Right ventricle myocardium superior (tissue), 1 donor: ENCODE measurements around the gene STK24. TPM values are rescaled to one million over a fixed set of nuclear protein-coding genes. Genes with fewer than 3 reads are reported as not detected.

Experiments used
- ATAC-seq: fragments of 200-7000 bp; cut with Tn5 transposase; one replicate; pipeline ENCODE4 v1.9.1; 2020; ENCODE audit warnings: mild to moderate bottlenecking; ENCODE audit not compliant: poor library complexity
- DNase-seq: peaks from one replicate; pipeline ENCODE4 v3.0.0-alpha.2; 2020
- intact Hi-C: fragments of 100-400 bp; cut with DNase I; formaldehyde crosslinking; loops from one replicate; pipeline ENCODE4 v1.11.2; 2022
- total RNA-seq: library from RNA; stranded (reverse); fragmentation: NEBNext Ultra II Directional; extraction: Animal tissue kit (Norgen Biotek cat#: 25700); gene quantifications from one replicate; pipeline ENCODE4 v1.2.1, GENCODE V29; 2021
- donor health status: DM: no; HTN: yes; CAD: no; lungs with severe emphysema.

Gene STK24
- total RNA-seq, 1 donor from 2014 or later, result 56.1 TPM

- intact Hi-C loops, result no loop called here
- no peak for DNase-seq
- no peak for ATAC-seq
Measured at GRCh38 chr13:98439126-98439828, 137.6 kb downstream of the STK24 start.

- no peak for ATAC-seq
- DNase-seq, result no peak
- intact Hi-C loops, result no loop called here
Measured at GRCh38 chr13:98438246-98439125, 138.4 kb downstream of the STK24 start.

- DNase-seq (no peak), ATAC-seq (no peak)
- intact Hi-C loops, result no loop called here
Measured at GRCh38 chr13:98436233-98436910, 140.5 kb downstream of the STK24 start.

GRCh38 chr13:98435376-98435775, 141.5 kb downstream of the STK24 start:
- ATAC-seq, result no peak
- intact Hi-C loops, result no loop called here
- no peak for DNase-seq

GRCh38 chr13:98434060-98434459, 142.8 kb downstream of the STK24 start:
- intact Hi-C loops, result no loop called here
- DNase-seq, result no peak
- no peak for ATAC-seq

GRCh38 chr13:98433654-98434053, 143.3 kb downstream of the STK24 start:
- intact Hi-C loops, result no loop called here
- no peak for ATAC-seq
- no peak for DNase-seq

- intact Hi-C loops, result no loop called here
- DNase-seq, result no peak
- ATAC-seq, result no peak
Measured at GRCh38 chr13:98432638-98433037, 144.3 kb downstream of the STK24 start.

GRCh38 chr13:98429977-98430736, 146.8 kb downstream of the STK24 start:
- ATAC-seq (no peak), DNase-seq (no peak)
- intact Hi-C loops, result no loop called here

- intact Hi-C loops, result no loop called here
- no peak for DNase-seq
- no peak for ATAC-seq
Measured at GRCh38 chr13:98429531-98429930, 147.4 kb downstream of the STK24 start.

- DNase-seq, result no peak
- no peak for ATAC-seq
- intact Hi-C loops, result no loop called here
Measured at GRCh38 chr13:98429081-98429480, 147.8 kb downstream of the STK24 start.

- ATAC-seq, result no peak
- DNase-seq, result no peak
- intact Hi-C loops, result no loop called here
Measured at GRCh38 chr13:98428256-98428966, 148.5 kb downstream of the STK24 start.

- intact Hi-C loops, result no loop called here
- ATAC-seq, result peak; percentile 78
- DNase-seq, result no peak
Measured at GRCh38 chr13:98427331-98427995, 149.4 kb downstream of the STK24 start.

GRCh38 chr13:98423417-98423816, 153.5 kb downstream of the STK24 start:
- intact Hi-C loops, result no loop called here
- ATAC-seq, result no peak
- no peak for DNase-seq

GRCh38 chr13:98422046-98422445, 154.9 kb downstream of the STK24 start:
- intact Hi-C loops, result no loop called here
- ATAC-seq (no peak), DNase-seq (no peak)

- ATAC-seq (no peak), DNase-seq (no peak)
- intact Hi-C loops, result no loop called here
Measured at GRCh38 chr13:98420554-98421175, 156.2 kb downstream of the STK24 start.

- ATAC-seq (no peak), DNase-seq (no peak)
- intact Hi-C loops, result no loop called here
Measured at GRCh38 chr13:98419786-98420553, 156.9 kb downstream of the STK24 start.

- intact Hi-C loops, result no loop called here
- DNase-seq (no peak), ATAC-seq (no peak)
Measured at GRCh38 chr13:98416408-98416807, 160.5 kb downstream of the STK24 start.
